ENCODE data around the gene SLC35F1.

DNA sequence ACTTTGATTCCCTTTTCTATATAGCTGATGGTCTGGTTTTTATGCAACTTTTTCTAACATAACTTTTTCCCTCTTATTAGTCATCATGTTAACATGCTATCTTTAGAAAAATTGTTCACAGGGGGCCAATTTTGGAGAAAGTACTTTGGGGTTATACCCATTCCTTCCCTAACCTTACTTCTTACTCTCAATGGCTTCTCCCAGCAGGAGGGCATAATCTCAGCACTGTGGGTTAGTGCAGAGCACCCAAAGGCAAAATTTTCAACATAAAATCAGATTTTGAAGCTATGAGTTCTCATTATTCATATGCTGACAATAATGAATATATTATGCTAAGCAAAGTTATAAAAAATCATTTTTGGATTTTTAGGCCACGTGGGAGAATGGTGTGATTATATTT, 299.2 kb downstream of the SLC35F1 start:
- TF ChIP-seq, protein P1, sequence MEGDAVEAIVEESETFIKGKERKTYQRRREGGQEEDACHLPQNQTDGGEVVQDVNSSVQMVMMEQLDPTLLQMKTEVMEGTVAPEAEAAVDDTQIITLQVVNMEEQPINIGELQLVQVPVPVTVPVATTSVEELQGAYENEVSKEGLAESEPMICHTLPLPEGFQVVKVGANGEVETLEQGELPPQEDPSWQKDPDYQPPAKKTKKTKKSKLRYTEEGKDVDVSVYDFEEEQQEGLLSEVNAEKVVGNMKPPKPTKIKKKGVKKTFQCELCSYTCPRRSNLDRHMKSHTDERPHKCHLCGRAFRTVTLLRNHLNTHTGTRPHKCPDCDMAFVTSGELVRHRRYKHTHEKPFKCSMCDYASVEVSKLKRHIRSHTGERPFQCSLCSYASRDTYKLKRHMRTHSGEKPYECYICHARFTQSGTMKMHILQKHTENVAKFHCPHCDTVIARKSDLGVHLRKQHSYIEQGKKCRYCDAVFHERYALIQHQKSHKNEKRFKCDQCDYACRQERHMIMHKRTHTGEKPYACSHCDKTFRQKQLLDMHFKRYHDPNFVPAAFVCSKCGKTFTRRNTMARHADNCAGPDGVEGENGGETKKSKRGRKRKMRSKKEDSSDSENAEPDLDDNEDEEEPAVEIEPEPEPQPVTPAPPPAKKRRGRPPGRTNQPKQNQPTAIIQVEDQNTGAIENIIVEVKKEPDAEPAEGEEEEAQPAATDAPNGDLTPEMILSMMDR (optimal IDR thresholded peaks at IDR 0.05 in 1 of 3, IDR thresholded peaks at IDR 0.05 in 1 of 3, conservative IDR thresholded peaks at IDR 0.05 in 1 of 3; ENCODE audit: extremely low read depth in 1 of 3, insufficient read depth in 2 of 3, low read length in 3 of 3): no peak
- TF ChIP-seq EZH2 (IDR thresholded peaks at IDR 0.05; ENCODE audit: low read length): no peak
